Thymus (tissue), 11 donors: Measurements from ENCODE around the gene DSN1. TPM values are rescaled to one million over a fixed set of nuclear protein-coding genes. Genes with fewer than 3 reads are reported as not detected.

Experiments used
- DNase-seq, 9 donors: peaks; one replicate each; pipeline ENCODE4 v3.0.0-alpha.2; 2013; ENCODE audit warnings: low spot score in 9 of 9, low read depth in 6 of 9, missing footprints in 1 of 9
- H3K27ac ChIP-seq, 2 donors: one replicate each; pipeline ENCODE4 v1.5.1; 2013; ENCODE audit warnings: control low read depth in 1 of 2, low read depth in 1 of 2, low read length in 1 of 2, mild to moderate bottlenecking in 1 of 2, moderate library complexity in 1 of 2
- H3K27me3 ChIP-seq, 2 donors: one replicate each; pipeline ENCODE4 v1.5.1; 2013; ENCODE audit warnings: low read length in 1 of 2; ENCODE audit not compliant: control insufficient read depth in 2 of 2, insufficient read depth in 1 of 2
- H3K36me3 ChIP-seq, 2 donors: one replicate each; pipeline ENCODE4 v1.5.1; 2013; ENCODE audit warnings: low read length in 1 of 2, mild to moderate bottlenecking in 1 of 2, moderate library complexity in 1 of 2; ENCODE audit not compliant: control insufficient read depth in 2 of 2, insufficient read depth in 2 of 2
- H3K4me1 ChIP-seq, 2 donors: one replicate each; pipeline ENCODE4 v1.5.1; 2013; ENCODE audit warnings: low read length in 2 of 2; ENCODE audit not compliant: control insufficient read depth in 2 of 2, insufficient read depth in 2 of 2
- H3K4me3 ChIP-seq, 2 donors: one replicate each; pipeline ENCODE4 v1.5.1; 2013; ENCODE audit warnings: low read length in 2 of 2, control low read depth in 1 of 2, mild to moderate bottlenecking in 1 of 2
- H3K9me3 ChIP-seq, 2 donors: one replicate each; pipeline ENCODE4 v1.5.1; 2013; ENCODE audit warnings: low read length in 1 of 2, mild to moderate bottlenecking in 1 of 2; ENCODE audit not compliant: control insufficient read depth in 2 of 2, insufficient read depth in 1 of 2
- WGBS: extraction: QIAGEN DNeasy Blood & Tissue Kit; methylation state at CpG from one replicate; pipeline ENCODE4 v1.1.7; 2013; 5-methylcytosine and 5-hydroxymethylcytosine counted together
- polyA plus RNA-seq: library from polyadenylated mRNA; stranded (reverse); fragments of 200-250 nt; gene quantifications from one replicate; pipeline ENCODE4 v1.2.3, GENCODE V29; 2013
- total RNA-seq: library from RNA; stranded (reverse); fragments of 120-200 nt; gene quantifications from one replicate; pipeline ENCODE4 v1.2.4, GENCODE V29; 2013
- donor health status: healthy.

DSN1 gene
- total and polyA plus RNA-seq, 2 donors = 16.4 to 20.6 TPM

- 95% methylated on average over 3 of the region's 3 CpGs for WGBS
- Histone ChIP-seq H3K27ac (no peak overlapping the region), H3K27me3 (no peaks in the 10 kb centered on the region), H3K36me3 (peaks cover 0 to 13% of the 10 kb centered on the region in 2 donors), H3K4me1 (peaks cover 0 to 2% of the 10 kb centered on the region in 2 donors), H3K4me3 (no peak overlapping the region), H3K9me3 (no peaks in the 10 kb centered on the region)
- DNase-seq = no peak
Measured at GRCh38 chr20:36817496-36817895, 43.9 kb upstream of the DSN1 start.

GRCh38 chr20:36815454-36816091 lies 42.0 kb upstream of the DSN1 start:
- Histone ChIP-seq H3K4me3 (no peak overlapping the region), H3K9me3 (no peaks in the 10 kb centered on the region), H3K27me3 (no peaks in the 10 kb centered on the region), H3K4me1 (peaks cover 0 to 2% of the 10 kb centered on the region in 2 donors), H3K27ac (no peak overlapping the region), H3K36me3 (peaks cover 2 to 13% of the 10 kb centered on the region in 2 donors)
- no peak for DNase-seq
- 97% methylated on average over 49 of the region's 49 CpGs for WGBS

- DNase-seq = no peak
- no peak overlapping the region for H3K27ac ChIP-seq
- peaks cover 0 to 2% of the 10 kb centered on the region in 2 donors for H3K4me1 ChIP-seq
- 96% methylated on average over 14 of the region's 14 CpGs for WGBS
- no peak overlapping the region for H3K4me3 ChIP-seq
- peaks cover 2 to 19% of the 10 kb centered on the region in 2 donors for H3K36me3 ChIP-seq
- H3K9me3 ChIP-seq = no peaks in the 10 kb centered on the region
- H3K27me3 ChIP-seq = no peaks in the 10 kb centered on the region
Measured at GRCh38 chr20:36812594-36813463, 39.3 kb upstream of the DSN1 start.

- peak; percentile 9 to 59 (median 24) for DNase-seq
- Histone ChIP-seq H3K4me1 (no peaks in the 10 kb centered on the region), H3K4me3 (no peak overlapping the region), H3K9me3 (no peaks in the 10 kb centered on the region), H3K36me3 (peaks cover 7 to 25% of the 10 kb centered on the region in 2 donors), H3K27me3 (no peaks in the 10 kb centered on the region), H3K27ac (no peak overlapping the region)
- WGBS = 90% methylated on average over 19 of the region's 19 CpGs
Measured at GRCh38 chr20:36808317-36809257, 35.0 kb upstream of the DSN1 start.

- no peaks in the 10 kb centered on the region for H3K4me1 ChIP-seq
- no peak overlapping the region for H3K4me3 ChIP-seq
- no peaks in the 10 kb centered on the region for H3K9me3 ChIP-seq
- H3K27me3 ChIP-seq = no peaks in the 10 kb centered on the region
- H3K27ac ChIP-seq = no peak overlapping the region
- WGBS = 98% methylated on average over 5 of the region's 5 CpGs
- H3K36me3 ChIP-seq = peaks cover 9 to 25% of the 10 kb centered on the region in 2 donors
- DNase-seq = no peak
Measured at GRCh38 chr20:36806049-36806448, 32.5 kb upstream of the DSN1 start.

- H3K36me3 ChIP-seq = peaks cover 15 to 25% of the 10 kb centered on the region in 2 donors
Measured at GRCh38 chr20:36805396-36805795, 31.8 kb upstream of the DSN1 start.

GRCh38 chr20:36804425-36804824 lies 30.9 kb upstream of the DSN1 start:
- no peak for DNase-seq
- no peak overlapping the region for H3K4me3 ChIP-seq
- no peaks in the 10 kb centered on the region for H3K9me3 ChIP-seq
- H3K4me1 ChIP-seq = no peaks in the 10 kb centered on the region
- H3K27me3 ChIP-seq = no peaks in the 10 kb centered on the region
- over 99% methylated on average over 7 of the region's 7 CpGs for WGBS
- peaks cover 18 to 28% of the 10 kb centered on the region in 2 donors for H3K36me3 ChIP-seq
- H3K27ac ChIP-seq = no peak overlapping the region

More at GRCh38 chr20:36805396-36805795, 31.8 kb upstream of the DSN1 start:
- Histone ChIP-seq H3K4me1 (no peaks in the 10 kb centered on the region), H3K27ac (no peak overlapping the region), H3K9me3 (no peaks in the 10 kb centered on the region), H3K4me3 (no peak overlapping the region), H3K27me3 (no peaks in the 10 kb centered on the region)
- DNase-seq = no peak
- 98% methylated on average over 1 of the region's 1 CpG for WGBS

- Histone ChIP-seq H3K27me3 (no peaks in the 10 kb centered on the region), H3K9me3 (no peaks in the 10 kb centered on the region), H3K27ac (no peak overlapping the region), H3K4me3 (no peak overlapping the region), H3K36me3 (peaks cover 21 to 24% of the 10 kb centered on the region in 2 donors), H3K4me1 (no peaks in the 10 kb centered on the region)
- WGBS = 99% methylated on average over 14 of the region's 14 CpGs
- no peak for DNase-seq
Measured at GRCh38 chr20:36802326-36803222, 29.0 kb upstream of the DSN1 start.
